ENCODE measurements around the gene SFXN3. TPM values are rescaled to one million over a fixed set of nuclear protein-coding genes. Genes with fewer than 3 reads are reported as not detected.

Gene SFXN3
- total and polyA plus RNA-seq, 2 of the 13 experiments (the other 11 are each of a cell fraction or from before 2014, with no cell fraction given): 16.8 to 71.5 TPM

DNA sequence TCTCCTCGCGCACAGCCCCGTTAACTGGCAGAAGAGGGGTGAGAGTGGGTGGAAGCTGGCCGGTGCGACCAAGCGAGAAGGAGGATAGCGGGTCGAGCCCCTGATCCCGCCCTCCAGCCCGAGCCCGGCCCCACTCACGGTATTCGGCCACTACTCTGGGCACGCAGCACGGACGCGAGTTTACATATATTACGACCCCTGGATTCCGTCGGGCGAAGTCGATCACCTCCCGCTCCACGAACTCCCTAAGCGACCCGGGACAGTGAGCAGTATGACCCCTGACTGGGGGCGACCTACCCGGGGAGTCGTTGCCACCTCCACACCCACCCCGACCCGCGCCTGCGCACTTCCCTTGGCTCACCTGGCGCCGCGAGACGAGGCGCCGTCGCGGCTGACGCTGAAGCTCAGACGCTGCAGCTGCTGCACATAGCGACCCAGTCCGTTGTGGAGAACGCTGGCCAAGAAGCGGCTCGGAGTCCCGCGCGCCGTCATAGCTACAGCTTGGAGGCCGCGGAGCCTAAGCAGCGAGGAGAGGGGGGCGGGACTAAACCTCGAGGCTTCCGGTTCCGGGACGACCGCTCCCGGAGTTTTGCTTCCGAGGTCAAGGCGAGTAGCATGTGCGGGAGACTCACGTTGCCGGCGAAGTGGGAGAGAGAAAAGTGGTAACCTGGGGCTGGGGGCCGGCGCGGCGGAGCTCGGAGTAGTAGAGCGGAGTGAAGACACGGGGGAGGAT is 43.9 kb upstream of the SFXN3 start, which contains the start of the genes MRPL43 and TWNK (continued):
- TF ChIP-seq STAG1 (CRISPR knock-in tag; IDR thresholded peaks at IDR 0.05) (0 out of 2 replicates have a peak, but pooled peaks have one; percentile 3), ZFP90 (CRISPR knock-in tag; IDR thresholded peaks at IDR 0.05; ENCODE audit: borderline replicate concordance) (no peak), TCF12 (IDR thresholded peaks at IDR 0.05) (no peak), TCF12 (CRISPR knock-in tag; IDR thresholded peaks at IDR 0.05) (peak; percentile 62; the same call in 1 of the 2 replicates), ZC3H13 (CRISPR knock-in tag; IDR thresholded peaks at IDR 0.05) (peak; percentile 99), FLYWCH1 (CRISPR knock-in tag; IDR thresholded peaks at IDR 0.05) (no peak), SAP130 (CRISPR knock-in tag; IDR thresholded peaks at IDR 0.05; ENCODE audit: low read depth) (peak; percentile 98), SNAPC2 (CRISPR knock-in tag; IDR thresholded peaks at IDR 0.05) (peak; percentile 85), MEIS2 (CRISPR knock-in tag; IDR thresholded peaks at IDR 0.05) (no peak; the same call in 1 of the 2 replicates), RFXAP (CRISPR knock-in tag; IDR thresholded peaks at IDR 0.05; ENCODE audit: borderline replicate concordance) (no peak), RAD21 (CRISPR knock-in tag; IDR thresholded peaks at IDR 0.05) (no peak), SMARCE1 (IDR thresholded peaks at IDR 0.05; ENCODE audit: borderline replicate concordance) (no peak), ZZZ3 (CRISPR knock-in tag; IDR thresholded peaks at IDR 0.05; ENCODE audit: borderline replicate concordance) (no peak; the same call in 1 of the 2 replicates), ZNF678 (CRISPR knock-in tag; IDR thresholded peaks at IDR 0.05) (no peak)
- TF ChIP-seq, protein P1, sequence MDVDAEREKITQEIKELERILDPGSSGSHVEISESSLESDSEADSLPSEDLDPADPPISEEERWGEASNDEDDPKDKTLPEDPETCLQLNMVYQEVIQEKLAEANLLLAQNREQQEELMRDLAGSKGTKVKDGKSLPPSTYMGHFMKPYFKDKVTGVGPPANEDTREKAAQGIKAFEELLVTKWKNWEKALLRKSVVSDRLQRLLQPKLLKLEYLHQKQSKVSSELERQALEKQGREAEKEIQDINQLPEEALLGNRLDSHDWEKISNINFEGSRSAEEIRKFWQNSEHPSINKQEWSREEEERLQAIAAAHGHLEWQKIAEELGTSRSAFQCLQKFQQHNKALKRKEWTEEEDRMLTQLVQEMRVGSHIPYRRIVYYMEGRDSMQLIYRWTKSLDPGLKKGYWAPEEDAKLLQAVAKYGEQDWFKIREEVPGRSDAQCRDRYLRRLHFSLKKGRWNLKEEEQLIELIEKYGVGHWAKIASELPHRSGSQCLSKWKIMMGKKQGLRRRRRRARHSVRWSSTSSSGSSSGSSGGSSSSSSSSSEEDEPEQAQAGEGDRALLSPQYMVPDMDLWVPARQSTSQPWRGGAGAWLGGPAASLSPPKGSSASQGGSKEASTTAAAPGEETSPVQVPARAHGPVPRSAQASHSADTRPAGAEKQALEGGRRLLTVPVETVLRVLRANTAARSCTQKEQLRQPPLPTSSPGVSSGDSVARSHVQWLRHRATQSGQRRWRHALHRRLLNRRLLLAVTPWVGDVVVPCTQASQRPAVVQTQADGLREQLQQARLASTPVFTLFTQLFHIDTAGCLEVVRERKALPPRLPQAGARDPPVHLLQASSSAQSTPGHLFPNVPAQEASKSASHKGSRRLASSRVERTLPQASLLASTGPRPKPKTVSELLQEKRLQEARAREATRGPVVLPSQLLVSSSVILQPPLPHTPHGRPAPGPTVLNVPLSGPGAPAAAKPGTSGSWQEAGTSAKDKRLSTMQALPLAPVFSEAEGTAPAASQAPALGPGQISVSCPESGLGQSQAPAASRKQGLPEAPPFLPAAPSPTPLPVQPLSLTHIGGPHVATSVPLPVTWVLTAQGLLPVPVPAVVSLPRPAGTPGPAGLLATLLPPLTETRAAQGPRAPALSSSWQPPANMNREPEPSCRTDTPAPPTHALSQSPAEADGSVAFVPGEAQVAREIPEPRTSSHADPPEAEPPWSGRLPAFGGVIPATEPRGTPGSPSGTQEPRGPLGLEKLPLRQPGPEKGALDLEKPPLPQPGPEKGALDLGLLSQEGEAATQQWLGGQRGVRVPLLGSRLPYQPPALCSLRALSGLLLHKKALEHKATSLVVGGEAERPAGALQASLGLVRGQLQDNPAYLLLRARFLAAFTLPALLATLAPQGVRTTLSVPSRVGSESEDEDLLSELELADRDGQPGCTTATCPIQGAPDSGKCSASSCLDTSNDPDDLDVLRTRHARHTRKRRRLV (CRISPR knock-in tag; IDR thresholded peaks at IDR 0.05): peak; percentile 63; the same call in 1 of the 2 replicates
- TF ChIP-seq, protein P2, sequence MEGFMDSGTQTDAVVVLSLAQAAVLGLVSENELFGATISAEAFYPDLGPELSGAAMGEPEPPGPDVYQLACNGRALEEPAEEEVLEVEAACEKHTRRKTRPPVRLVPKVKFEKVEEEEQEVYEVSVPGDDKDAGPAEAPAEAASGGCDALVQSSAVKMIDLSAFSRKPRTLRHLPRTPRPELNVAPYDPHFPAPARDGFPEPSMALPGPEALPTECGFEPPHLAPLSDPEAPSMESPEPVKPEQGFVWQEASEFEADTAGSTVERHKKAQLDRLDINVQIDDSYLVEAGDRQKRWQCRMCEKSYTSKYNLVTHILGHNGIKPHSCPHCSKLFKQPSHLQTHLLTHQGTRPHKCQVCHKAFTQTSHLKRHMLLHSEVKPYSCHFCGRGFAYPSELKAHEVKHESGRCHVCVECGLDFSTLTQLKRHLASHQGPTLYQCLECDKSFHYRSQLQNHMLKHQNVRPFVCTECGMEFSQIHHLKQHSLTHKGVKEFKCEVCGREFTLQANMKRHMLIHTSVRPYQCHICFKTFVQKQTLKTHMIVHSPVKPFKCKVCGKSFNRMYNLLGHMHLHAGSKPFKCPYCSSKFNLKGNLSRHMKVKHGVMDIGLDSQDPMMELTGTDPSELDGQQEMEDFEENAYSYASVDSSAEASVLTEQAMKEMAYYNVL (CRISPR knock-in tag; IDR thresholded peaks at IDR 0.05; ENCODE audit: borderline replicate concordance): no peak
- TF ChIP-seq, protein P3, sequence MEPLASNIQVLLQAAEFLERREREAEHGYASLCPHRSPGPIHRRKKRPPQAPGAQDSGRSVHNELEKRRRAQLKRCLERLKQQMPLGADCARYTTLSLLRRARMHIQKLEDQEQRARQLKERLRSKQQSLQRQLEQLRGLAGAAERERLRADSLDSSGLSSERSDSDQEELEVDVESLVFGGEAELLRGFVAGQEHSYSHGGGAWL (CRISPR knock-in tag; IDR thresholded peaks at IDR 0.05): peak; percentile 88; the same call in 1 of the 2 replicates
- TF ChIP-seq, protein P4, sequence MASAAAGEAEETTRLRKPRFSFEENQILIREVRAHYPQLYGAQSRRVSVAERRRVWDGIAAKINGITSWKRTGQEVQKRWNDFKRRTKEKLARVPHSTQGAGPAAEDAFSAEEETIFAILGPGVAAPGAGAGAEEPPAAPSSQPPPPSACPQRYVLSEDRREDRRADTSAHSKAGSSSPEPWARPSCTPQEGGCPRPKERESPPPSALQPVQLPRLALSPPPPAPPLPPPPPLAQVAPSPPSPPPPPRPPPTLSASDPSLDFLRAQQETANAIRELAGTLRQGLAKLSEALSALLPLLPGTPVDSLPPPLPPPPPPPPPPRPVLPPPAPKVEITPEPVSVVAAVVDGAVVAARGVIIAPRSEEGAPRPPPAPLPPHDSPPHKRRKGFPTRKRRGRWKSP (CRISPR knock-in tag; IDR thresholded peaks at IDR 0.05): no peak
